ENCODE data around the gene ANGPT4. TPM values are rescaled to one million over a fixed set of nuclear protein-coding genes. Genes with fewer than 3 reads are reported as not detected.

The ANGPT4 gene
- total RNA-seq, 1 experiment from 2014 or later, result not detected

DNA sequence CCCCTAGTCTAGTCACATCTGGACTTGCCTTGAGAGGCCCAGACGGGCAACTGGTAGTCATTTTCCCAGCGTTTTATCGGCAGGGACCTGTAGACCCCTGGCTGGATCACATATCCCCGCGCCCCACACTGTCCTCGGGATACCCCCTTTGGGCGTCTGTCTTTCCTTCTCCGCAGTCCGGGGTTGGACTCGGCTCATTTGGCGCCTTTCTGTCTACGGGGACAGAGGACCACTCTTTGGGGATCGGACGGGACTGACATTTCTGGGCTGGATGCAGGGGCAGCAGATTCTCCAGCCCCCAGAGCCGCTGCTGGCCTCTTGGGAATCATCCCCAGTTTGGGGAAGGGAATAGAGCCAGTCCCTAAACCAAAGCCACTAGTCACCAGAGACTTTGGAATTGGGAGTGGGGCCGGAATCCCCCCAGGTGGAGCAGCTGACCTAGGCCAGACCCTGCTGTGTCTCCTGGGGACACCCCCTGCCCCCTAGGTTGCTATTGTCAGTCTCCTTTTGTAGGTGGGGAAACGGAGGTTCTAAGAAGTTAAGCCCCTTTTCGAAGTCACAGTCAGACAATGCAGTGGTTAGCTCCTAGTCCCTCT lies 81.9 kb downstream of the ANGPT4 start:
- H3K79me2 ChIP-seq (ENCODE audit: low read depth), result peaks cover 45% of the 10 kb centered on the region
- intact Hi-C loops (cut with micrococcal nuclease; ENCODE audit: unreplicated experiment), result no loop called here

DNA sequence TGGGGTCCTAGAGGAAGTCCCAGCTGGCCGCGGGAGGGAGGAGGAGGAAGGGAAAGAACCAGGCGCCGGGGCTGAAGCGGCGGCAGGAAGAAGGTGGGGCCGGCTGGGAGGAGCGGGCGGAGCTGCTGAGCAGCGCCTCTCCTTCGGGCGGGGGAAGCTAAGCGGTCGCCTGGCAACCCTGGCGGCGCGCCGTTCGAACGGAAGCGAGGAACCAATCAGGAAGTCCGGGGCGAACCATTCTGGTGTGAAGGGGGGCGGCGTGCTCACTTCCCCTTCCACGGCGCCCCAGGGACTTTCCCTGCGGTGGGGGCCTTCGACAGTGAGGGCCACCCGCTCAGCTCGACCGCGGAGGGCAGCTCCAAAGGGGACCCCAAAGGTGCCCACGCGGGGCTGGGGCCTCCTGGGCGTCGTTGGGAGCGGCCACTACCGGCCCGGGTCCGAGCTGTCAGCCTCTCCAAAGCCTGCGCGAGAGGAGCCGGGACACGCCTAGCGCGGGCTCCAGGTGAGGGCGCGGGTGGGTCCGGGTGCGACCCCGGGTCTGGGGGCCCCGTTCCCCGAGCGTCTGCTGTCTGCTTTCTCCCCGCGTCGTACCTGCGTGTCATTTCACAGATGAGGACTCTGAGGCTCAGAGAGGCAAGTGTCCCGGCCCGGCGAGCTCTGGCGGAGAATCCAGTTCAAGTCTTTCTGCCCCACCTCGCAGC lies 82.5 kb downstream of the ANGPT4 start, which contains the start of gene FAM110A:
TSS of gene FAM110A (plus strand) at position 266 of the 701 bp plus-strand sequence. CDS start 11,090 bp downstream, outside the sequence.
- H3K27me3 ChIP-seq (ENCODE audit: insufficient read depth, low read depth), result no peaks in the 10 kb centered on the region
- ChIA-PET CTCF (no interaction called here), POLR2A (ENCODE audit: unreplicated experiment) (interaction anchor here (0.6 to 1.6 kb wide), 4 partner anchors 22 to 995 kb away, joined by 5 to 7 read pairs (median 6); no protein-coding TSS in a partner anchor)
- H3K9me3 ChIP-seq (ENCODE audit: insufficient read depth, low read depth), result no peaks in the 10 kb centered on the region
- H3F3A ChIP-seq (ENCODE audit: insufficient read depth, low read depth), result peaks cover 27% of the 10 kb centered on the region; the same call in 1 of the 2 replicates
- DNase-seq, result peak; percentile 81 to 96
- no peaks in the 10 kb centered on the region for H3K9me2 ChIP-seq (ENCODE audit: insufficient read depth)
- H3K4me3 ChIP-seq, result peak within 1 kb of the TSS; percentile 97
- peak within 1 kb of the TSS; percentile 99 for H3K4me2 ChIP-seq
- peak within 1 kb of the TSS; percentile 86 for H2AFZ ChIP-seq
- H4K20me1 ChIP-seq (ENCODE audit: insufficient read depth), result no peaks in the 10 kb centered on the region
- H3K27ac ChIP-seq, result peak within 1 kb of the TSS; percentile 23; the same call in 1 of the 2 replicates
- no peaks in the 10 kb centered on the region for H3K36me3 ChIP-seq (ENCODE audit: low read depth)
- no peak for TF ChIP-seq EZH2 (IDR thresholded peaks at IDR 0.05; ENCODE audit: low read depth)
- H3K79me2 ChIP-seq (ENCODE audit: low read depth), result peaks cover 40% of the 10 kb centered on the region
- intact Hi-C loops (cut with micrococcal nuclease; ENCODE audit: unreplicated experiment), result no loop called here
- peaks cover 65% of the 10 kb centered on the region for H3K4me1 ChIP-seq (replicated peaks; ENCODE audit: insufficient read depth)
- BruUV-seq (replicated peaks), result no TSS peak

More for the DNA sequence above, 81.9 kb downstream of the ANGPT4 start:
- no peaks in the 10 kb centered on the region for H4K20me1 ChIP-seq (ENCODE audit: insufficient read depth)
- H3K36me3 ChIP-seq (ENCODE audit: low read depth), result no peaks in the 10 kb centered on the region
- H3F3A ChIP-seq (ENCODE audit: insufficient read depth, low read depth), result peaks cover 27% of the 10 kb centered on the region; the same call in 1 of the 2 replicates
- ChIA-PET POLR2A (ENCODE audit: unreplicated experiment) (interaction anchor here (1.6 kb wide), 1 partner anchor 22 kb away, joined by 7 read pairs; no protein-coding TSS in a partner anchor), CTCF (no interaction called here)
- no peaks in the 10 kb centered on the region for H3K27me3 ChIP-seq (ENCODE audit: insufficient read depth, low read depth)
- H3K4me1 ChIP-seq (replicated peaks; ENCODE audit: insufficient read depth), result peaks cover 60% of the 10 kb centered on the region
- no peaks in the 10 kb centered on the region for H3K9me2 ChIP-seq (ENCODE audit: insufficient read depth)
- no peaks in the 10 kb centered on the region for H3K9me3 ChIP-seq (ENCODE audit: insufficient read depth, low read depth)
- TSS peak; percentile 79 for BruUV-seq (replicated peaks)
- DNase-seq, result no peak
- peak overlapping the region; percentile 86 for H2AFZ ChIP-seq
- TF ChIP-seq EZH2 (IDR thresholded peaks at IDR 0.05; ENCODE audit: low read depth), result no peak
- no peak for TF ChIP-seq CTCF (conservative IDR thresholded peaks at IDR 0.05)
- H3K4me3 ChIP-seq, result peak overlapping the region; percentile 97
- H3K27ac ChIP-seq, result no peak overlapping the region
- H3K4me2 ChIP-seq, result peak overlapping the region; percentile 99

GRCh38 chr20:833121-833449 lies 83.0 kb downstream of the ANGPT4 start:
- TF ChIP-seq EZH2 (IDR thresholded peaks at IDR 0.05; ENCODE audit: low read depth) (no peak), CTCF (conservative IDR thresholded peaks at IDR 0.05) (no peak)
- intact Hi-C loops (cut with micrococcal nuclease; ENCODE audit: unreplicated experiment), result no loop called here

More at GRCh38 chr20:833121-833449, 83.0 kb downstream of the ANGPT4 start:
- CTCF ChIA-PET, result no interaction called here
- H4K20me1 ChIP-seq (ENCODE audit: insufficient read depth), result no peaks in the 10 kb centered on the region
- POLR2A ChIA-PET (ENCODE audit: unreplicated experiment), result interaction anchor here (0.6 to 1.6 kb wide), 5 partner anchors 15 to 995 kb away, joined by 5 to 12 read pairs (median 6); no protein-coding TSS in a partner anchor
- peak overlapping the region; percentile 23; the same call in 1 of the 2 replicates for H3K27ac ChIP-seq
- peaks cover 35% of the 10 kb centered on the region for H3K79me2 ChIP-seq (ENCODE audit: low read depth)
- H3K9me3 ChIP-seq (ENCODE audit: insufficient read depth, low read depth), result no peaks in the 10 kb centered on the region
- peak overlapping the region; percentile 99 for H3K4me2 ChIP-seq
- no peaks in the 10 kb centered on the region for H3K9me2 ChIP-seq (ENCODE audit: insufficient read depth)
- peak overlapping the region; percentile 97 for H3K4me3 ChIP-seq
- peak overlapping the region; percentile 86 for H2AFZ ChIP-seq
- no TSS peak for BruUV-seq (replicated peaks)
- H3K36me3 ChIP-seq (ENCODE audit: low read depth), result no peaks in the 10 kb centered on the region
- peaks cover 27% of the 10 kb centered on the region; the same call in 1 of the 2 replicates for H3F3A ChIP-seq (ENCODE audit: insufficient read depth, low read depth)
- no peak for DNase-seq
- H3K27me3 ChIP-seq (ENCODE audit: insufficient read depth, low read depth), result no peaks in the 10 kb centered on the region
- peaks cover 65% of the 10 kb centered on the region for H3K4me1 ChIP-seq (replicated peaks; ENCODE audit: insufficient read depth)
